Karpas-422 (cell line): Measurements from ENCODE around the gene DDI2. TPM values are rescaled to one million over a fixed set of nuclear protein-coding genes. Genes with fewer than 3 reads are reported as not detected.
"Not testable (repeated sequence)": the region's sequence is repeated elsewhere in the genome, so short reads cannot be mapped to it uniquely, and the experiment has no call there.

ENCODE experiments used
- DNase-seq: peaks from one replicate; pipeline ENCODE4 v3.0.0-alpha.2; 2015
- H2AFZ ChIP-seq: fragments of 200-600 bp; sonication (generic); 2 replicates; pipeline ENCODE4 v1.6.1; 2014; ENCODE audit warnings: antibody characterized with exemption, low read length, mixed read lengths
- H3K27ac ChIP-seq: fragments of 200-600 bp; sonication (generic); 2 replicates; pipeline ENCODE4 v1.5.1; 2014; ENCODE audit warnings: mild to moderate bottlenecking, low read length, moderate library complexity
- H3K27me3 ChIP-seq: fragments of 200-600 bp; sonication (generic); 2 replicates; pipeline ENCODE4 v1.6.1; 2014; ENCODE audit warnings: low read length, mixed read lengths
- H3K36me3 ChIP-seq: fragments of 200-600 bp; sonication (generic); 2 replicates; pipeline ENCODE4 v1.6.1; 2014; ENCODE audit warnings: low read length, mixed read lengths; ENCODE audit not compliant: insufficient read depth
- H3K4me1 ChIP-seq: fragments of 200-600 bp; sonication (generic); 2 replicates; pipeline ENCODE4 v1.6.1; 2014; ENCODE audit warnings: mild to moderate bottlenecking, low read length, mixed read lengths
- H3K4me2 ChIP-seq: fragments of 200-600 bp; sonication (generic); 2 replicates; pipeline ENCODE4 v1.6.1; 2014; ENCODE audit warnings: low read length, low read depth, mild to moderate bottlenecking; ENCODE audit not compliant: poor library complexity, severe bottlenecking
- H3K4me3 ChIP-seq: fragments of 200-600 bp; sonication (generic); 2 replicates; pipeline ENCODE4 v1.5.1; 2014; ENCODE audit warnings: mild to moderate bottlenecking, antibody characterized with exemption, low read length, mixed read lengths
- H3K79me2 ChIP-seq: fragments of 200-600 bp; sonication (generic); 2 replicates; pipeline ENCODE4 v1.6.1; 2014; ENCODE audit warnings: mild to moderate bottlenecking, low read length, mixed read lengths
- H3K9ac ChIP-seq: fragments of 200-600 bp; sonication (generic); 2 replicates; pipeline ENCODE4 v1.6.0; 2014; ENCODE audit warnings: low read length
- H3K9me2 ChIP-seq: fragments of 200-600 bp; sonication (generic), shearing (Covaris generic); replicated peaks from 2 replicates; pipeline ENCODE4 v1.6.0; 2014; ENCODE audit warnings: mild to moderate bottlenecking, low read length, moderate library complexity; ENCODE audit not compliant: insufficient read depth
- H3K9me3 ChIP-seq: fragments of 300-700, 200-600 bp; sonication (generic); 2 replicates; pipeline ENCODE4 v1.6.1; 2014; ENCODE audit warnings: low read length, mixed read lengths
- H4K20me1 ChIP-seq: fragments of 200-600 bp; sonication (generic); 2 replicates; pipeline ENCODE4 v1.6.1; 2014; ENCODE audit warnings: mild to moderate bottlenecking, antibody characterized with exemption, low read length, low read depth; ENCODE audit not compliant: insufficient read depth
- total RNA-seq: library from RNA; depleted of rRNA; stranded (reverse); fragments of >200 nt; shearing (Covaris generic); gene quantifications from 2 replicates; pipeline ENCODE4 v1.2.3, GENCODE V29; 2014; ENCODE audit warnings: low replicate concordance

The DDI2 gene
- total RNA-seq, 1 experiment from 2014 or later = 40.0 TPM

DNA sequence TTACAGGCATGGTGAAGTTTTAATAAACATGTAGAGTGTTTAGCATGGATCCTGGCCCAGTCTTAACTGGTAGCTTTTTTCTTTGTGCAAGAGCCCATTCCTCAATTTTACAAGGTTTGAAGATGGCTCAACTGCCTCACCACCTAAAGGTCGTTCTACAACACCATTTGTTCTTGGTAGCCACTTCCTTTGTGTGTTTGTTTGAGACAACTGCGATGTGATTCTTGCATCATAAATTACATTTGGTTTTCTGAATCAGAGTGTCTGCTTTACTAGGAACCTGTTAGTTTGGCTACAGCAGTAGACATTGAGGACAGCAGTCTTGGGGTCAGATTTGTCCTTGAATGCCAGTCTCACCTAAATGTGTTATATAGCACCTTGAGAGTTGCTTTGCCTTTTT, 70.2 kb downstream of the DDI2 start:
- Histone ChIP-seq H3K4me1 (peaks cover 43% of the 10 kb centered on the region), H3K4me2 (no peak overlapping the region), H3K9ac (no peak overlapping the region), H3K9me3 (no peaks in the 10 kb centered on the region), H3K36me3 (no peaks in the 10 kb centered on the region), H3K27ac (no peak overlapping the region), H3K9me2 (no peaks in the 10 kb centered on the region), H2AFZ (no peak overlapping the region), H4K20me1 (no peaks in the 10 kb centered on the region; the same call in 1 of the 2 replicates), H3K4me3 (no peak overlapping the region), H3K79me2 (peaks cover 85% of the 10 kb centered on the region), H3K27me3 (no peaks in the 10 kb centered on the region)
- no peak for DNase-seq

DNA sequence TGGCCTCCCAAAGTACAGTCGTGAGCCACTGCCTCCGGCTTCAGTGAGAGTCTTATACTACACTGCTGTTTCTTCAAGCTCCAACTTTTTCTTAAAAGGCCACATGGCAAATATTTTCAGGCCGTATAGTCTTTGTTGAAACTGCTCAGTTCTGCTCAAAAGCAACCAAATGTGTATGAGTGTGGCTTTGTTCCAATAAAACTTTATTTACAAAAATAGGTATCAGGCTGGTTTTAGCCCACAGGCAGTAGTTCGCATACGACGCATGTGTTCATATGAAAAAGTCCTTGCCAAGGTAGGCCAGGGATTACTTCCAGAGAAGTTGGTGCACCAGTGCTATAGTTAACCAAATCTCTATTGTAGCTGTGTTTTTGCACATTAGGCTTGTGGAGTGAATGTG, 73.1 kb downstream of the DDI2 start:
- no peak overlapping the region for H2AFZ ChIP-seq
- H3K27me3 ChIP-seq = no peaks in the 10 kb centered on the region
- no peak overlapping the region for H3K9ac ChIP-seq
- H4K20me1 ChIP-seq = no peaks in the 10 kb centered on the region; the same call in 1 of the 2 replicates
- no peak overlapping the region for H3K4me3 ChIP-seq
- H3K36me3 ChIP-seq = no peaks in the 10 kb centered on the region
- H3K27ac ChIP-seq = no peak overlapping the region
- peaks cover 23% of the 10 kb centered on the region for H3K4me1 ChIP-seq
- H3K9me2 ChIP-seq = no peaks in the 10 kb centered on the region
- H3K4me2 ChIP-seq = no peak overlapping the region
- H3K9me3 ChIP-seq = no peaks in the 10 kb centered on the region
- H3K79me2 ChIP-seq = peaks cover 94% of the 10 kb centered on the region
- no peak for DNase-seq

DNA sequence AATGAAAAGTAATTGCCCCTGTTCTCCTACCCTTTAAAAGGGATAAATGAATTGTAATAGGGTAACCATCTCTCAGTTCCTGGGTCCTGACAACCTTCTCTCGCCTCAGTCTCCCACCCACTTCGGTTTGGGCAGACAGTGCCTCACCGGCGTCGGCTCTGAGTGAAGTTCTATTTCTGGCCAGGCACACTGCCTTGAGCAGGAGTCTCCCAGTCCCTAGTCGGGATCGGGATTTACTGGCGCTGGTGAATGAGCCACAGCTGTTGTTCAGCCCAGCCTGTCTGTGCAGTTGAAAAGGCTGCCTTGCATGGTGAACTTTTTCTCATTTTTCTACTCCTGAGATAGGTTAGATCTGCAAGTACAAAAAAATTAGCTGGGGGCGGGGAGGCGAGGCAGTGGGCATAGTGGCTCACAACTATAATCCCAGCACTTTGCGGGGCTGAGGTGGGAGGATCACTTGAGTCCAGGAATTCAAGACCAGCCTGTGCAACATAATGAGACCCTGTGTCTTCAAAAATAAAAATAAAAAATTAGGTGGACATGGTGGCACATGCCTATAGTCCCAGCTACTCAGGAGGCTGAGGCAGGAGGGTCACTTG, 74.3 kb downstream of the DDI2 start:
- Histone ChIP-seq H3K27me3 (no peaks in the 10 kb centered on the region), H3K4me1 (peaks cover 19% of the 10 kb centered on the region), H3K36me3 (no peaks in the 10 kb centered on the region), H3K79me2 (peaks cover 86% of the 10 kb centered on the region), H3K9me2 (no peaks in the 10 kb centered on the region), H3K4me2 (no peak overlapping the region), H3K27ac (no peak overlapping the region), H3K9ac (no peak overlapping the region), H3K9me3 (no peaks in the 10 kb centered on the region), H3K4me3 (no peak overlapping the region), H4K20me1 (no peaks in the 10 kb centered on the region), H2AFZ (no peak overlapping the region)
- DNase-seq = no peak

DNA sequence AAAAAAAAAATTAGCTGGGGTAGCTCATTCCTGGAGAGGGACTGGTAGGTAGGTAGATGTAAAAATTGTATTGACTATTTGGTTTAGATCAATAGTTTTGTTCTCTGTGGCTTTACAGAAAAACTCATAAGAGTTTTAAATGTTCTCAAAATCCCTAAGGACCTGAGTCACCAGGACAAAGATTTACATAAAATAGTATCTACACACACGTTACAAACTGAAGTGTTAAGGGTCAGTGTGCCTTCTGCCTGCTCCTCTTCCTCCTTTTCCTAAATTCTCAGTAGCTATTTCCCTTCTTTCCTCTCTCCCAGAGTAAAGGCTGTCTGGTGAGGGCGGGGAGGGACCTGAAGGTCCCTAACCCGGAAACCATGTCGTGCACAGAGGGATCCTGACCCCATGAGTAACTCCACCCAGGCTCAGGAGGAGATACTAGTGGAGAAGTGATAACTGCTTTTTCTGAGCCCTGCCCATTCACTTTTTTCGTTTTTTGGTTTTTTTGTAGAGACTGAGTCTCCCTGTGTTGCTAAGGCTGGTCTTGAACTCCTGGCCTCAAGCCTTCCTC, 74.9 kb downstream of the DDI2 start:
- H2AFZ ChIP-seq = no peak overlapping the region
- H3K9ac ChIP-seq = no peak overlapping the region
- H3K36me3 ChIP-seq = no peaks in the 10 kb centered on the region
- no peak overlapping the region for H3K4me2 ChIP-seq
- H3K79me2 ChIP-seq = peaks cover 80% of the 10 kb centered on the region
- H3K27me3 ChIP-seq = no peaks in the 10 kb centered on the region
- H3K4me3 ChIP-seq = no peak overlapping the region
- DNase-seq = no peak
- no peaks in the 10 kb centered on the region for H3K9me3 ChIP-seq
- no peaks in the 10 kb centered on the region for H4K20me1 ChIP-seq
- peaks cover 26% of the 10 kb centered on the region for H3K4me1 ChIP-seq
- no peaks in the 10 kb centered on the region for H3K9me2 ChIP-seq
- H3K27ac ChIP-seq = no peak overlapping the region

DNA sequence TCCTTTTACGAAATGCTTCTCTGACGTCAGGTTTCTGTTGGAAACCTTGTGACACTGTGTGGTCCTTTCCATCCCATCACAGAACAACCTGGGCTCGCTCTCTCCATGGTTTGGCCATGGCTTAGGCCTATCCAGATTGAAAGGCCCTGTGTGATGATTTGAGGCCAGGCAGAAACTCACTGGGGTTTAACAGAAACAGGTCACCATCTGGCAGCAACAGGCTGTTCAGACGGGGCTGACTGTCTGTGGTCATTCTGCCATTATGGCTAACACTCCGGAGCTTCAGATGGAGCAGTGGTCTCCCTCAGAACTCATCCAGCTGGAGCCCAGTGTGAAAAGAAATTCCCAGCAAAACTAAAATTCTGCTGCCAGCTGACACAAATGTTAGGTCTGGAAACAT, 76.1 kb downstream of the DDI2 start:
- Histone ChIP-seq H3K9me2 (no peaks in the 10 kb centered on the region), H3K27me3 (no peaks in the 10 kb centered on the region), H4K20me1 (no peaks in the 10 kb centered on the region), H3K79me2 (peaks cover 79% of the 10 kb centered on the region), H3K4me3 (no peak overlapping the region), H3K4me1 (peaks cover 34% of the 10 kb centered on the region), H2AFZ (no peak overlapping the region), H3K9ac (no peak overlapping the region), H3K36me3 (no peaks in the 10 kb centered on the region), H3K27ac (no peak overlapping the region), H3K4me2 (no peak overlapping the region), H3K9me3 (no peaks in the 10 kb centered on the region)
- DNase-seq = no peak

DNA sequence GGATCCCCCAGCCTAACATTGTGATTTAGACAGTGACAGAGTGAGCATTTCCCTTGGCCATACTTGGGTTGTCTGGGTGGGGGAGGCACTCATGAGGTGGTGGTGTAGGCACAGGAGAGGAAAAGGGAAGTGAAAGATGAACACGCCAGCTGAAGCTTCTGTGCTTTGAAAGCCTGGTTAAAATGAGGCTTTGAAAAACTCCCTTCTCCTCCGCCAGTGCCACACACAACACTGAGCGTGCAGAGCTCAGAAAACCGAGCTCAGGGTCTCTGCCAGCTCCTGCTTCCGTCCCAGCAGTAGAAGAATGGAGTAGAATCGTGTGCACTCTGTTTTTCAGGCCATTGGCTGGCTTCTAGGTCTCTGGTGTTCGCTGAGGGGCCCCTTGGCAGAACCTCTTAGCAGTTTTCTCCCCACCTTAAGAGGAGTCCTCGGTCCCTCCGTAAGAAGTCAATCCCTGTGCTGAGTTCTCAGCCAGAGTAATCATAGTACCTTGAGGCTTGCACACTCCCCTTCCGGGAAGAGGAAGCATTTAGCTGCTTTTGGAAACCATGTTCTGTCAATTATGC, 79.8 kb downstream of the DDI2 start:
- Histone ChIP-seq H3K27me3 (no peaks in the 10 kb centered on the region), H3K9me2 (no peaks in the 10 kb centered on the region), H3K4me3 (peak overlapping the region; percentile 60), H4K20me1 (no peaks in the 10 kb centered on the region), H3K36me3 (no peaks in the 10 kb centered on the region), H2AFZ (no peak overlapping the region), H3K9me3 (no peaks in the 10 kb centered on the region), H3K27ac (peak overlapping the region; percentile 90), H3K79me2 (peaks cover 70% of the 10 kb centered on the region), H3K4me2 (peak overlapping the region; percentile 78), H3K9ac (peak overlapping the region; percentile 64), H3K4me1 (peaks cover 20% of the 10 kb centered on the region)
- peak; percentile 94 for DNase-seq

DNA sequence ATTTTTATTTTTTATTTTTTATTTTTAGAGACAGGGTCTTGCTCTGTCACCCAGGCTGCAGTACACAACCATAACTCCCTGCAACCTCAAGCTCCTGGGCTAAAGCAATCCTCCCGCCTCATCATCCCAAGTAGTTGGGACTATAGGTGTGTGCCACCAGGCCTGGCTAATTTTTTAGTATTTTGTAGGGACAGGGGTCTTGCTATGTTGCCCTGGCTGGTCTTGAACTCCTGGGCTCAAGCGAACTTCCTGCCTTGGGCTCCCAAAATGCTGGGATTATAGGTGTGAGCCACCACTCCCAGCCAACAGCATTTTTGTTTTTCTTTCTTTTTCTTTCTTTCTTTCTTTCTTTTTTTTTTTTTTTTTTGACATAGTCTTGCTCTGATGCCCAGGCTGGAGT, 80.9 kb downstream of the DDI2 start:
- H3K4me2 ChIP-seq = peak overlapping the region; percentile 78
- H2AFZ ChIP-seq = no peak overlapping the region
- H3K9ac ChIP-seq = no peak overlapping the region
- H3K9me2 ChIP-seq = no peaks in the 10 kb centered on the region
- 0 out of 2 replicates have a peak overlapping the region, but pooled peaks have one; percentile 90 for H3K27ac ChIP-seq
- no peaks in the 10 kb centered on the region for H3K27me3 ChIP-seq
- peaks cover 71% of the 10 kb centered on the region for H3K79me2 ChIP-seq
- 0 out of 2 replicates have a peak, but pooled peaks cover 2% of the 10 kb centered on the region for H4K20me1 ChIP-seq
- no peak overlapping the region for H3K4me3 ChIP-seq
- no peak for DNase-seq
- no peaks in the 10 kb centered on the region for H3K36me3 ChIP-seq
- H3K9me3 ChIP-seq = no peaks in the 10 kb centered on the region
- peaks cover 16% of the 10 kb centered on the region for H3K4me1 ChIP-seq

DNA sequence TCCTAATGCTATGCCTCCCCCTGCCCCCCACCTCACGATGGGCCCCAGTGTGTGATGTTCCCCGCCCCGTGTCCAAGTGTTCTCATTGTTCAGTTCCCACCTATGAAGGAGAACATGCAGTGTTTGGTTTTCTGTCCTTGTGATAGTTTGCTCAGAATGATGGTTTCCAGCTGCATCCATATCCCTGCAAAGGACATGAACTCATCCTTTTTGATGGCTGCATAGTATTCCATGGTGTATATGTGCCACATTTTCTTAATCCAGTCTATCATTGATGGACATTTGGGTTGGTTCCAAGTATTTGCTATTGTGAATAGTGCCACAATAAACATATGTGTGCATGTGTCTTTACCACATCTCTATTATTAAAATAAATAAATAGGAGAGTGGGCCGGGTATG, 82.1 kb downstream of the DDI2 start:
- not testable (repeated sequence) for H3K4me2 ChIP-seq, H4K20me1 ChIP-seq
- H3K4me1 ChIP-seq = peaks cover 16% of the 10 kb centered on the region

More for the DNA sequence above, 82.1 kb downstream of the DDI2 start:
- not testable (repeated sequence) for H3K9me3 ChIP-seq, H3K27me3 ChIP-seq, DNase-seq, H3K9ac ChIP-seq, H3K9me2 ChIP-seq, H2AFZ ChIP-seq, H3K4me3 ChIP-seq, H3K36me3 ChIP-seq, H3K27ac ChIP-seq
- peaks cover 73% of the 10 kb centered on the region for H3K79me2 ChIP-seq
